ENCODE data around the gene CYP2F1.
A peak's percentile ranks its signal among the peaks of the same experiment; 100 is the strongest.
"Not testable (repeated sequence)": the region's sequence is repeated elsewhere in the genome, so short reads cannot be mapped to it uniquely, and the experiment has no call there.

Gene CYP2F1

GRCh38 chr19:41133260-41133659 lies 19.0 kb downstream of the CYP2F1 start:
- no peaks in the 10 kb centered on the region for H3K9me3 ChIP-seq
- H3K4me3 ChIP-seq = no peak overlapping the region
- no peak for DNase-seq
- TF ChIP-seq CTCF (IDR thresholded peaks at IDR 0.05) = no peak
- no peaks in the 10 kb centered on the region for H3K27me3 ChIP-seq
- H3K27ac ChIP-seq = no peak overlapping the region
- H3K4me1 ChIP-seq = peaks cover 0 to 23% (median 7%) of the 10 kb centered on the region in 4 donors
- intact Hi-C loops (cut with DNase I; ENCODE audit: low total_unique reads) = no loop called here
- H3K36me3 ChIP-seq = no peaks in the 10 kb centered on the region

- H3K27me3 ChIP-seq = no peaks in the 10 kb centered on the region
- no peaks in the 10 kb centered on the region for H3K9me3 ChIP-seq
- H3K4me1 ChIP-seq = peaks cover 0 to 20% (median 7%) of the 10 kb centered on the region in 4 donors
- no peak overlapping the region for H3K27ac ChIP-seq
- no peak for TF ChIP-seq CTCF (IDR thresholded peaks at IDR 0.05)
- no peak for DNase-seq
- intact Hi-C loops (cut with DNase I; ENCODE audit: low total_unique reads) = no loop called here
- no peak overlapping the region for H3K4me3 ChIP-seq
- no peaks in the 10 kb centered on the region for H3K36me3 ChIP-seq
These were observed 20.4 kb downstream of the CYP2F1 start for GRCh38 chr19:41134616-41135015.

- Histone ChIP-seq H3K4me1 (peaks cover 0 to 20% (median 7%) of the 10 kb centered on the region in 4 donors), H3K4me3 (peak overlapping the region; percentile 38 to 56)
- peak; percentile 46 to 74 for DNase-seq
- H3K9me3 ChIP-seq; H3K36me3 ChIP-seq; H3K27ac ChIP-seq; H3K27me3 ChIP-seq; intact Hi-C loops (cut with DNase I; ENCODE audit: low total_unique reads): not testable (repeated sequence)
These were observed 21.5 kb downstream of the CYP2F1 start for GRCh38 chr19:41135390-41136384.

- intact Hi-C loops (cut with DNase I; ENCODE audit: low total_unique reads) = no loop called here
- no peak for TF ChIP-seq CTCF (IDR thresholded peaks at IDR 0.05)
- Histone ChIP-seq H3K9me3 (no peaks in the 10 kb centered on the region), H3K36me3 (no peaks in the 10 kb centered on the region), H3K4me1 (peaks cover 0 to 20% (median 7%) of the 10 kb centered on the region in 4 donors), H3K27ac (no peak overlapping the region), H3K27me3 (no peaks in the 10 kb centered on the region), H3K4me3 (no peak overlapping the region)
- DNase-seq = no peak
These were observed 22.6 kb downstream of the CYP2F1 start for GRCh38 chr19:41136636-41137455.

GRCh38 chr19:41144403-41144802 lies 30.2 kb downstream of the CYP2F1 start:
- peak; percentile 80 to 86 for DNase-seq
- H3K4me1 ChIP-seq = no peaks in the 10 kb centered on the region
- peak; percentile 69 to 76 for TF ChIP-seq CTCF (IDR thresholded peaks at IDR 0.05)
- no peak overlapping the region for H3K27ac ChIP-seq
- no peaks in the 10 kb centered on the region for H3K36me3 ChIP-seq
- H3K9me3 ChIP-seq = no peaks in the 10 kb centered on the region
- no peak overlapping the region for H3K4me3 ChIP-seq
- intact Hi-C loops (cut with DNase I; ENCODE audit: low total_unique reads) = loop anchor here (10.0 kb wide), 1 partner anchor 480 kb away; no protein-coding TSS in a partner anchor
- peaks cover 0 to 14% of the 10 kb centered on the region in 2 donors for H3K27me3 ChIP-seq
